ENCODE results near the gene EIF3J.

DNA sequence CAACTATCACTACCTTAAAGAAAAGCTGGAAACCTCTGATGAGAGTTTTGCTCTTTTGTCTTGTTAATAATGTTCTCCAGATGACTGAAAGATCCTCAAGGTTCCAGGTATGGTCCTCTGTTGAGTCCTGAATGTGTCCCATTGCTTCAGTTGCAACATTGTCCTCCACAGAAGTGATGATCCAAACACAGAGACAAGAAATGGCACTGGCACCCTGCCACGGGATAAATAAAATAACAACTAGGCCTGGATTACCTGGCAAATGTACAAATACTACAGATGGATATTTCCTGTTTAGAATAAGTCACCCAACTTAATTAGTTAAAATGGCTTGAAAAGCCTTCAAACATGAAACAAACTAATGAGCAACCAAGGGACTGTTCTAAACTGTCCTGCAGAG lies 58.3 kb downstream of the EIF3J start:
- TF ChIP-seq SUZ12 (IDR thresholded peaks at IDR 0.05; ENCODE audit: extremely low read depth, insufficient read depth, insufficient read length) = no peak
- no peak for TF ChIP-seq ZNF274 (IDR thresholded peaks at IDR 0.05; ENCODE audit: low read depth, low read length)

Measured in NT2/D1 (cell line).